HCT116 (cell line): Measurements from ENCODE around the gene BORCS8. TPM values are rescaled to one million over a fixed set of nuclear protein-coding genes. Genes with fewer than 3 reads are reported as not detected.

ENCODE experiments used
- ATAC-seq: fragments of 200-7000 bp; cut with Tn5 transposase; 2 replicates; pipeline ENCODE4 v1.9.1; 2020; ENCODE audit warnings: mild to moderate bottlenecking, moderate library complexity
- BruUV-seq: library from RNA; stranded (reverse); fragments of 400-500 nt; replicated peaks from 2 replicates; lab custom pipeline; 2021; lab: Mats Ljungman, UMichigan
- CTCF ChIA-PET: fragments of 300-600 bp; sonication (Branson Sonifier 250); formaldehyde crosslinking; loops from one replicate; lab custom pipeline; 2021; ENCODE audit warnings: antibody characterized with exemption; lab: Charles Lee
- POLR2A ChIA-PET: fragments of 300-600, 350-600 bp; sonication (Branson Sonifier 250); formaldehyde crosslinking; loops from one replicate; lab custom pipeline; 2021; ENCODE audit warnings: antibody characterized with exemption; lab: Charles Lee
- RAD21 ChIA-PET, 2 experiments: fragments of 300-600 bp; sonication (Branson Sonifier 250); formaldehyde crosslinking; loops; one replicate each; lab custom pipeline; 2023; ENCODE audit warnings: low total read pairs in 2 of 2; ENCODE audit not compliant: uncharacterized antibody in 2 of 2, unreplicated experiment in 2 of 2, low non-redundant PET in 1 of 2; lab: Charles Lee
- DNase-seq: peaks from one replicate; pipeline ENCODE4 v3.0.0-alpha.2; 2010; ENCODE audit warnings: low read depth, low spot score
- H2AFZ ChIP-seq: fragments of 200-600 bp; shearing (Covaris generic), sonication (generic); 2 replicates; pipeline ENCODE4 v1.6.1; 2017; ENCODE audit warnings: low read depth, mixed run types, mixed read lengths, antibody characterized with exemption, low read length; ENCODE audit not compliant: poor library complexity, severe bottlenecking
- H3K27ac ChIP-seq: 2 replicates; pipeline ENCODE4 v1.5.1; 2012; ENCODE audit warnings: low read depth, low read length
- H3K27me3 ChIP-seq: fragments of 200-600 bp; sonication (generic); 2 replicates; pipeline ENCODE4 v1.6.1; 2016; ENCODE audit warnings: mixed run types, low read length, mixed read lengths; ENCODE audit not compliant: insufficient read depth
- H3K36me3 ChIP-seq, 2 experiments: fragments of 200-500 bp in 1 of 2; fragments of 200-600 bp in 1 of 2; sonication (Bioruptor generic) in 1 of 2; sonication (generic) in 1 of 2; 2 replicates each; pipeline versions ENCODE4 v1.5.1 to v1.6.1; 2014 to 2016; ENCODE audit warnings: low read length in 2 of 2, inconsistent platforms in 1 of 2, mixed read lengths in 1 of 2, mixed run types in 1 of 2; ENCODE audit not compliant: insufficient read depth in 2 of 2, control insufficient read depth in 1 of 2
- H3K4me1 ChIP-seq, 2 experiments: fragments of 200-600 bp in 1 of 2; sonication (generic) in 1 of 2; 2 replicates each; pipeline versions ENCODE4 v1.5.1 to v1.6.1; 2012 to 2017; ENCODE audit warnings: low read length in 2 of 2, inconsistent platforms in 1 of 2, mild to moderate bottlenecking in 1 of 2, mixed read lengths in 1 of 2, mixed run types in 1 of 2, moderate library complexity in 1 of 2; ENCODE audit not compliant: insufficient read depth in 2 of 2, control insufficient read depth in 1 of 2
- H3K4me2 ChIP-seq: fragments of 200-600 bp; sonication (generic); 2 replicates; pipeline ENCODE4 v1.6.1; 2017; ENCODE audit warnings: mixed run types, low read length, mixed read lengths
- H3K4me3 ChIP-seq, 2 experiments: fragments of 200-600 bp in 1 of 2; sonication (generic) in 1 of 2; replicated peaks in 1 of 2; 2 replicates each; pipeline ENCODE4 v1.5.1; 2011 to 2016; ENCODE audit warnings: low read length in 2 of 2, control low read depth in 1 of 2, low read depth in 1 of 2, mild to moderate bottlenecking in 1 of 2, mixed read lengths in 1 of 2, mixed run types in 1 of 2
- H3K79me2 ChIP-seq: fragments of 200-600 bp; sonication (generic); 2 replicates; pipeline ENCODE4 v1.6.1; 2017; ENCODE audit warnings: mild to moderate bottlenecking, mixed run types, low read length, moderate library complexity, mixed read lengths; ENCODE audit not compliant: insufficient read depth
- H3K9ac ChIP-seq: fragments of 200-600 bp; sonication (generic); 2 replicates; pipeline ENCODE4 v1.6.1; 2016; ENCODE audit warnings: low read length, mixed read lengths
- H3K9me2 ChIP-seq: fragments of 200-600 bp; sonication (generic), shearing (Covaris generic); 2 replicates; pipeline ENCODE4 v1.6.1; 2017; ENCODE audit warnings: mixed run types, mild to moderate bottlenecking, moderate library complexity; ENCODE audit not compliant: insufficient read depth
- H3K9me3 ChIP-seq, 2 experiments: fragments of 200-500 bp in 1 of 2; fragments of 200-600 bp in 1 of 2; sonication (Bioruptor generic) in 1 of 2; sonication (generic) in 1 of 2; 2 replicates each; pipeline ENCODE4 v1.6.1; 2014 to 2017; ENCODE audit warnings: low read length in 2 of 2, mixed read lengths in 2 of 2, inconsistent platforms in 1 of 2, low read depth in 1 of 2, mild to moderate bottlenecking in 1 of 2, mixed run types in 1 of 2, moderate library complexity in 1 of 2; ENCODE audit not compliant: control insufficient read depth in 1 of 2, insufficient read depth in 1 of 2
- H4K20me1 ChIP-seq: fragments of 200-600 bp; sonication (generic), shearing (Covaris generic); 2 replicates; pipeline ENCODE4 v1.6.1; 2017; ENCODE audit warnings: mixed run types, mild to moderate bottlenecking, moderate library complexity; ENCODE audit not compliant: insufficient read depth
- ELF1 ChIP-seq: IDR thresholded peaks from 2 replicates; pipeline ENCODE4 v1.6.1; 2012; ENCODE audit warnings: low read depth, borderline replicate concordance
- EZH2 ChIP-seq: fragments of 200-600 bp; sonication (generic); IDR thresholded peaks from 2 replicates; pipeline ENCODE4 v1.6.1; 2017; ENCODE audit warnings: antibody characterized with exemption, mixed run types
- FOSL1 ChIP-seq: IDR thresholded peaks from 2 replicates; pipeline ENCODE4 v1.6.1; 2012; ENCODE audit warnings: low read depth
- JUND ChIP-seq: IDR thresholded peaks from 2 replicates; pipeline ENCODE4 v1.6.1; 2012
- POLR2A ChIP-seq: IDR thresholded peaks from 2 replicates; pipeline ENCODE4 v1.7.0; 2011; ENCODE audit warnings: borderline replicate concordance; ENCODE audit not compliant: insufficient read depth, insufficient read length; ENCODE audit errors: extremely low read depth
- POLR2AphosphoS5 ChIP-seq: IDR thresholded peaks from 2 replicates; pipeline ENCODE4 v1.6.1; 2011; ENCODE audit warnings: mild to moderate bottlenecking, low read depth, low read length, moderate library complexity
- REST ChIP-seq: IDR thresholded peaks from 2 replicates; pipeline ENCODE4 v1.6.1; 2012; ENCODE audit warnings: low read depth
- SIN3A ChIP-seq: IDR thresholded peaks from 2 replicates; pipeline ENCODE4 v1.6.1; 2012; ENCODE audit warnings: low read depth
- SRF ChIP-seq: IDR thresholded peaks from 2 replicates; pipeline ENCODE4 v1.6.1; 2012; ENCODE audit warnings: low read depth
- YY1 ChIP-seq: IDR thresholded peaks from 2 replicates; pipeline ENCODE4 v1.6.1; 2011; ENCODE audit warnings: low read length, low read depth, moderate library complexity, mild to moderate bottlenecking; ENCODE audit not compliant: insufficient replicate concordance; ENCODE audit errors: extremely low read depth
- intact Hi-C: fragments of 100-400 bp; cut with micrococcal nuclease; formaldehyde crosslinking; loops from 2 replicates; pipeline ENCODE4 v1.10.0; 2022
- total RNA-seq: library from RNA; stranded (reverse); gene quantifications from one replicate; pipeline ENCODE4 v1.2.1, GENCODE V29; 2021; ENCODE audit not compliant: unreplicated experiment
- TF ChIP-seq, protein P1 (sequence below), 3 experiments: fragments of 200-600 bp in 1 of 3; sonication (generic) in 1 of 3; IDR thresholded peaks in 2 of 3; conservative IDR thresholded peaks in 1 of 3; 2 replicates each; pipeline ENCODE4 v1.5.1; 2012 to 2017; ENCODE audit warnings: low read depth in 2 of 3, low read length in 2 of 3, antibody characterized with exemption in 1 of 3, borderline replicate concordance in 1 of 3, control low read depth in 1 of 3, mild to moderate bottlenecking in 1 of 3, mixed read lengths in 1 of 3, mixed run types in 1 of 3, moderate library complexity in 1 of 3; ENCODE audit not compliant: insufficient read depth in 1 of 3

BORCS8 gene
- total RNA-seq, 1 experiment from 2014 or later, result 17.1 TPM

- ChIA-PET POLR2A (no interaction called here), RAD21 (no interaction called here), CTCF (interaction anchor here (1.2 to 1.3 kb wide), 2 partner anchors 145 to 350 kb away, joined by 3 read pairs; no protein-coding TSS in a partner anchor)
- no peak for DNase-seq
- no peak for ATAC-seq
- no TSS peak for BruUV-seq
- intact Hi-C loops, result no loop called here
- H3K9ac ChIP-seq, result no peak overlapping the region
- no peak overlapping the region for H3K4me2 ChIP-seq
- peaks cover 6 to 13% of the 10 kb centered on the region in 2 experiments for H3K4me1 ChIP-seq
- no peak overlapping the region for H3K27ac ChIP-seq
- no peak overlapping the region for H3K4me3 ChIP-seq
- no peaks in the 10 kb centered on the region for H3K27me3 ChIP-seq
- no peaks in the 10 kb centered on the region for H3K36me3 ChIP-seq
- H3K9me3 ChIP-seq, result no peaks in the 10 kb centered on the region
- H4K20me1 ChIP-seq, result no peaks in the 10 kb centered on the region
- H2AFZ ChIP-seq, result no peak overlapping the region
- H3K9me2 ChIP-seq, result no peaks in the 10 kb centered on the region
- peaks cover 23% of the 10 kb centered on the region for H3K79me2 ChIP-seq
- TF ChIP-seq, protein P1, sequence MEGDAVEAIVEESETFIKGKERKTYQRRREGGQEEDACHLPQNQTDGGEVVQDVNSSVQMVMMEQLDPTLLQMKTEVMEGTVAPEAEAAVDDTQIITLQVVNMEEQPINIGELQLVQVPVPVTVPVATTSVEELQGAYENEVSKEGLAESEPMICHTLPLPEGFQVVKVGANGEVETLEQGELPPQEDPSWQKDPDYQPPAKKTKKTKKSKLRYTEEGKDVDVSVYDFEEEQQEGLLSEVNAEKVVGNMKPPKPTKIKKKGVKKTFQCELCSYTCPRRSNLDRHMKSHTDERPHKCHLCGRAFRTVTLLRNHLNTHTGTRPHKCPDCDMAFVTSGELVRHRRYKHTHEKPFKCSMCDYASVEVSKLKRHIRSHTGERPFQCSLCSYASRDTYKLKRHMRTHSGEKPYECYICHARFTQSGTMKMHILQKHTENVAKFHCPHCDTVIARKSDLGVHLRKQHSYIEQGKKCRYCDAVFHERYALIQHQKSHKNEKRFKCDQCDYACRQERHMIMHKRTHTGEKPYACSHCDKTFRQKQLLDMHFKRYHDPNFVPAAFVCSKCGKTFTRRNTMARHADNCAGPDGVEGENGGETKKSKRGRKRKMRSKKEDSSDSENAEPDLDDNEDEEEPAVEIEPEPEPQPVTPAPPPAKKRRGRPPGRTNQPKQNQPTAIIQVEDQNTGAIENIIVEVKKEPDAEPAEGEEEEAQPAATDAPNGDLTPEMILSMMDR (IDR thresholded peaks at IDR 0.05 in 2 of 3, conservative IDR thresholded peaks at IDR 0.05 in 1 of 3; ENCODE audit: borderline replicate concordance in 1 of 3, insufficient read depth in 1 of 3, low read depth in 2 of 3, low read length in 2 of 3), result no peak
- TF ChIP-seq EZH2 (no peak), YY1 (no peak), FOSL1 (no peak), SIN3A (no peak)
These were observed 51.5 kb downstream of the BORCS8 start for GRCh38 chr19:19140476-19140875.

- no peaks in the 10 kb centered on the region for H3K9me2 ChIP-seq
- DNase-seq (no peak), ATAC-seq (no peak)
- CTCF ChIA-PET, result interaction anchor here (1.3 kb wide), 1 partner anchor 144 kb away, joined by 3 read pairs; no protein-coding TSS in a partner anchor
- H4K20me1 ChIP-seq, result no peaks in the 10 kb centered on the region
- no peaks in the 10 kb centered on the region for H3K27me3 ChIP-seq
- H3K4me3 ChIP-seq, result no peak overlapping the region
- H3K9me3 ChIP-seq, result no peaks in the 10 kb centered on the region
- BruUV-seq, result no TSS peak
- H3K79me2 ChIP-seq, result peaks cover 29% of the 10 kb centered on the region
- H3K4me1 ChIP-seq, result peaks cover 10 to 18% of the 10 kb centered on the region in 2 experiments
- RAD21 ChIA-PET, result no interaction called here
- intact Hi-C loops, result loop anchor here (1.0 kb wide), 2 partner anchors 87 to 145 kb away; no protein-coding TSS in a partner anchor
- H3K36me3 ChIP-seq, result no peaks in the 10 kb centered on the region
- POLR2A ChIA-PET, result no interaction called here
- no peak overlapping the region for H3K4me2 ChIP-seq
- no peak overlapping the region for H2AFZ ChIP-seq
- no peak for TF ChIP-seq REST
- TF ChIP-seq FOSL1, result no peak
- no peak for TF ChIP-seq POLR2AphosphoS5
- TF ChIP-seq ELF1, result no peak
- no peak for TF ChIP-seq JUND
- no peak for TF ChIP-seq SRF
- no peak for TF ChIP-seq POLR2A
- H3K27ac ChIP-seq, result no peak overlapping the region
- H3K9ac ChIP-seq, result no peak overlapping the region
These were observed 52.1 kb downstream of the BORCS8 start for GRCh38 chr19:19139876-19140229.
